H1 (cell line): ENCODE results near the gene CXCL1. TPM values are rescaled to one million over a fixed set of nuclear protein-coding genes. Genes with fewer than 3 reads are reported as not detected.

Experiments used
- ASH2L ChIP-seq: fragments of 200-600, 300-600 bp; sonication (generic); IDR thresholded peaks from one replicate; pipeline ENCODE4 v1.7.1; 2017; ENCODE audit warnings: low read length
- JUN ChIP-seq: IDR thresholded peaks from 2 replicates; pipeline ENCODE4 v1.6.1; 2011; ENCODE audit warnings: low read depth, mild to moderate bottlenecking, improper control_type of control experiment, low read length
- MAFK ChIP-seq: IDR thresholded peaks from 2 replicates; pipeline ENCODE4 v1.6.1; 2012; ENCODE audit warnings: low read depth, mild to moderate bottlenecking, improper control_type of control experiment, low read length
- SRF ChIP-seq: IDR thresholded peaks from 2 replicates; pipeline ENCODE4 v1.6.1; 2011; ENCODE audit warnings: mild to moderate bottlenecking, low read depth, low read length, moderate library complexity
- TAF1 ChIP-seq: IDR thresholded peaks from 2 replicates; pipeline ENCODE4 v1.6.1; 2011; ENCODE audit warnings: mild to moderate bottlenecking, low read depth, low read length
- YY1 ChIP-seq: IDR thresholded peaks from 2 replicates; pipeline ENCODE4 v1.6.1; 2011; ENCODE audit warnings: low read depth, mild to moderate bottlenecking, low read length
- polyA plus RNA-seq, 7 experiments: library from polyadenylated mRNA; depleted of rRNA in 3 of 7; stranded (reverse) in 5 of 7; unstranded in 2 of 7; fragments of >200 nt in 5 of 7; fragments of 200-250 nt in 2 of 7; gene quantifications; 1 replicate in 5 of 7; 2 replicates in 1 of 7; 4 replicates in 1 of 7; pipeline versions ENCODE4 v1.2.1 to v1.2.3, GENCODE V29; 2011 to 2013; ENCODE audit warnings: missing spikeins in 2 of 7, mixed read lengths in 2 of 7
- total RNA-seq: library from RNA; stranded (reverse); fragmentation: NEBNext Ultra II Directional; extraction: Animal tissue kit (Norgen Biotek cat#: 25700); gene quantifications from 2 replicates; pipeline ENCODE4 v1.2.1, GENCODE V29; 2021
- TF ChIP-seq, protein P1 (sequence below): fragments of 300-600 bp; sonication (generic); IDR thresholded peaks from 2 replicates; pipeline ENCODE4 v1.7.1; 2012; ENCODE audit warnings: low read length, moderate library complexity, mild to moderate bottlenecking, inconsistent platforms; ENCODE audit not compliant: insufficient replicate concordance

The CXCL1 gene
- total and polyA plus RNA-seq, 2 of the 8 experiments (the other 6 are each of a cell fraction or from before 2014, with no cell fraction given) = 0.77 to 0.80 TPM

DNA sequence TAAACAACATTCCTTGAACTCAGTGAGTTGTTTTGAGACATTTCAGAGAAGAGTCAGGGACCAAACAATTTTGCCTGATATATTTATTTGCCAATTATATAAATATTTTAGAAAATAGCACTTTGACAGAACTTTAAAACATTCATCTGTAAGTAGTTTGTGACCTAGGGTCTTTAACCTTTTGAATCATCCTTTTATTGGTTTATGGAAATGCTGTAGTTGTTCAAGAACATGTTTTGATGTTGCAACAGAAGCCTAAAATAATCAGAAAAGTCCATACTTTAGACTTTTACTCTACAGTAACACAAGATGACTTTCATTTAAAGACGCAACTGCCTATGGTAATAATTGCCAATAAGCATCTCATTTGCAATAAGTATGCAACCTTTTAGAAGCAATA, 43.0 kb downstream of the CXCL1 start (continued):
- TF ChIP-seq, protein P1, sequence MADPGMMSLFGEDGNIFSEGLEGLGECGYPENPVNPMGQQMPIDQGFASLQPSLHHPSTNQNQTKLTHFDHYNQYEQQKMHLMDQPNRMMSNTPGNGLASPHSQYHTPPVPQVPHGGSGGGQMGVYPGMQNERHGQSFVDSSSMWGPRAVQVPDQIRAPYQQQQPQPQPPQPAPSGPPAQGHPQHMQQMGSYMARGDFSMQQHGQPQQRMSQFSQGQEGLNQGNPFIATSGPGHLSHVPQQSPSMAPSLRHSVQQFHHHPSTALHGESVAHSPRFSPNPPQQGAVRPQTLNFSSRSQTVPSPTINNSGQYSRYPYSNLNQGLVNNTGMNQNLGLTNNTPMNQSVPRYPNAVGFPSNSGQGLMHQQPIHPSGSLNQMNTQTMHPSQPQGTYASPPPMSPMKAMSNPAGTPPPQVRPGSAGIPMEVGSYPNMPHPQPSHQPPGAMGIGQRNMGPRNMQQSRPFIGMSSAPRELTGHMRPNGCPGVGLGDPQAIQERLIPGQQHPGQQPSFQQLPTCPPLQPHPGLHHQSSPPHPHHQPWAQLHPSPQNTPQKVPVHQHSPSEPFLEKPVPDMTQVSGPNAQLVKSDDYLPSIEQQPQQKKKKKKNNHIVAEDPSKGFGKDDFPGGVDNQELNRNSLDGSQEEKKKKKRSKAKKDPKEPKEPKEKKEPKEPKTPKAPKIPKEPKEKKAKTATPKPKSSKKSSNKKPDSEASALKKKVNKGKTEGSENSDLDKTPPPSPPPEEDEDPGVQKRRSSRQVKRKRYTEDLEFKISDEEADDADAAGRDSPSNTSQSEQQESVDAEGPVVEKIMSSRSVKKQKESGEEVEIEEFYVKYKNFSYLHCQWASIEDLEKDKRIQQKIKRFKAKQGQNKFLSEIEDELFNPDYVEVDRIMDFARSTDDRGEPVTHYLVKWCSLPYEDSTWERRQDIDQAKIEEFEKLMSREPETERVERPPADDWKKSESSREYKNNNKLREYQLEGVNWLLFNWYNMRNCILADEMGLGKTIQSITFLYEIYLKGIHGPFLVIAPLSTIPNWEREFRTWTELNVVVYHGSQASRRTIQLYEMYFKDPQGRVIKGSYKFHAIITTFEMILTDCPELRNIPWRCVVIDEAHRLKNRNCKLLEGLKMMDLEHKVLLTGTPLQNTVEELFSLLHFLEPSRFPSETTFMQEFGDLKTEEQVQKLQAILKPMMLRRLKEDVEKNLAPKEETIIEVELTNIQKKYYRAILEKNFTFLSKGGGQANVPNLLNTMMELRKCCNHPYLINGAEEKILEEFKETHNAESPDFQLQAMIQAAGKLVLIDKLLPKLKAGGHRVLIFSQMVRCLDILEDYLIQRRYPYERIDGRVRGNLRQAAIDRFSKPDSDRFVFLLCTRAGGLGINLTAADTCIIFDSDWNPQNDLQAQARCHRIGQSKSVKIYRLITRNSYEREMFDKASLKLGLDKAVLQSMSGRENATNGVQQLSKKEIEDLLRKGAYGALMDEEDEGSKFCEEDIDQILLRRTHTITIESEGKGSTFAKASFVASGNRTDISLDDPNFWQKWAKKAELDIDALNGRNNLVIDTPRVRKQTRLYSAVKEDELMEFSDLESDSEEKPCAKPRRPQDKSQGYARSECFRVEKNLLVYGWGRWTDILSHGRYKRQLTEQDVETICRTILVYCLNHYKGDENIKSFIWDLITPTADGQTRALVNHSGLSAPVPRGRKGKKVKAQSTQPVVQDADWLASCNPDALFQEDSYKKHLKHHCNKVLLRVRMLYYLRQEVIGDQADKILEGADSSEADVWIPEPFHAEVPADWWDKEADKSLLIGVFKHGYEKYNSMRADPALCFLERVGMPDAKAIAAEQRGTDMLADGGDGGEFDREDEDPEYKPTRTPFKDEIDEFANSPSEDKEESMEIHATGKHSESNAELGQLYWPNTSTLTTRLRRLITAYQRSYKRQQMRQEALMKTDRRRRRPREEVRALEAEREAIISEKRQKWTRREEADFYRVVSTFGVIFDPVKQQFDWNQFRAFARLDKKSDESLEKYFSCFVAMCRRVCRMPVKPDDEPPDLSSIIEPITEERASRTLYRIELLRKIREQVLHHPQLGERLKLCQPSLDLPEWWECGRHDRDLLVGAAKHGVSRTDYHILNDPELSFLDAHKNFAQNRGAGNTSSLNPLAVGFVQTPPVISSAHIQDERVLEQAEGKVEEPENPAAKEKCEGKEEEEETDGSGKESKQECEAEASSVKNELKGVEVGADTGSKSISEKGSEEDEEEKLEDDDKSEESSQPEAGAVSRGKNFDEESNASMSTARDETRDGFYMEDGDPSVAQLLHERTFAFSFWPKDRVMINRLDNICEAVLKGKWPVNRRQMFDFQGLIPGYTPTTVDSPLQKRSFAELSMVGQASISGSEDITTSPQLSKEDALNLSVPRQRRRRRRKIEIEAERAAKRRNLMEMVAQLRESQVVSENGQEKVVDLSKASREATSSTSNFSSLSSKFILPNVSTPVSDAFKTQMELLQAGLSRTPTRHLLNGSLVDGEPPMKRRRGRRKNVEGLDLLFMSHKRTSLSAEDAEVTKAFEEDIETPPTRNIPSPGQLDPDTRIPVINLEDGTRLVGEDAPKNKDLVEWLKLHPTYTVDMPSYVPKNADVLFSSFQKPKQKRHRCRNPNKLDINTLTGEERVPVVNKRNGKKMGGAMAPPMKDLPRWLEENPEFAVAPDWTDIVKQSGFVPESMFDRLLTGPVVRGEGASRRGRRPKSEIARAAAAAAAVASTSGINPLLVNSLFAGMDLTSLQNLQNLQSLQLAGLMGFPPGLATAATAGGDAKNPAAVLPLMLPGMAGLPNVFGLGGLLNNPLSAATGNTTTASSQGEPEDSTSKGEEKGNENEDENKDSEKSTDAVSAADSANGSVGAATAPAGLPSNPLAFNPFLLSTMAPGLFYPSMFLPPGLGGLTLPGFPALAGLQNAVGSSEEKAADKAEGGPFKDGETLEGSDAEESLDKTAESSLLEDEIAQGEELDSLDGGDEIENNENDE = no peak
- TF ChIP-seq MAFK (no peak), SRF (no peak), YY1 (no peak), JUN (no peak), ASH2L (no peak), TAF1 (no peak)
- TF ChIP-seq, all 59 proteins: peak for 0
